ENCODE measurements around the gene BICD1. TPM values are rescaled to one million over a fixed set of nuclear protein-coding genes. Genes with fewer than 3 reads are reported as not detected.

The BICD1 gene
- total RNA-seq, 4 donors from 2014 or later = 1.5 to 4.5 (median 2.4) TPM

DNA sequence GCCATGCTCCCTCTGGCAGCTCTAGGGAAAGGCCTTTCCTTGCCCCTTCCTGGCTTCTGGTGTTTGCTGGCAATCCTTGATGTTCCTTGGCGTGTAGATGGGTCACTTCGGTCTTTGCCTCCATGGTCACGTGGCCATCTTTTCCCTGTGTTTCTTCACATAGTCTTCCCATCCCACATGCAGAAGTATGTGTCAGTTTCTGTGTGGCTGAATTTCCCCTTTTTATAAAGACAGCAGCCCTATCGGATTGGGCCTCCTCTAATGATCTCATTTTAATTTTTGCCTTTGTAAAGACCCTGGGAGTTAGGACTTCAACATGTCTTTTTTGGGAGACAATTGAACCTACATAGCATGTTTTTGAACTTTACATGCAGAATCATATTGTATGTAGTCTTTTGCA, 185.5 kb downstream of the BICD1 start:
- intact Hi-C loops (cut with DNase I; ENCODE audit: low total_unique reads) = loop anchor here (10.0 kb wide), 1 partner anchor 227 kb away; no protein-coding TSS in a partner anchor
- no peak for DNase-seq (ENCODE audit: low spot score in 2 of 2)
- WGBS, 2 donors = 91 to 95% methylated on average over 4 of the region's 4 CpGs
- no peak for TF ChIP-seq POLR2A (IDR thresholded peaks at IDR 0.05)
- no peak overlapping the region for H3K4me3 ChIP-seq (ENCODE audit: low read depth, poor library complexity, severe bottlenecking)

GRCh38 chr12:32293808-32294419, 187.3 kb downstream of the BICD1 start:
- no peak overlapping the region for H3K4me3 ChIP-seq (ENCODE audit: low read depth, poor library complexity, severe bottlenecking)
- 96 to 97% methylated on average over 6 of the region's 6 CpGs for WGBS, 2 donors
- no peak for TF ChIP-seq POLR2A (IDR thresholded peaks at IDR 0.05)
- TF ChIP-seq, protein P1, sequence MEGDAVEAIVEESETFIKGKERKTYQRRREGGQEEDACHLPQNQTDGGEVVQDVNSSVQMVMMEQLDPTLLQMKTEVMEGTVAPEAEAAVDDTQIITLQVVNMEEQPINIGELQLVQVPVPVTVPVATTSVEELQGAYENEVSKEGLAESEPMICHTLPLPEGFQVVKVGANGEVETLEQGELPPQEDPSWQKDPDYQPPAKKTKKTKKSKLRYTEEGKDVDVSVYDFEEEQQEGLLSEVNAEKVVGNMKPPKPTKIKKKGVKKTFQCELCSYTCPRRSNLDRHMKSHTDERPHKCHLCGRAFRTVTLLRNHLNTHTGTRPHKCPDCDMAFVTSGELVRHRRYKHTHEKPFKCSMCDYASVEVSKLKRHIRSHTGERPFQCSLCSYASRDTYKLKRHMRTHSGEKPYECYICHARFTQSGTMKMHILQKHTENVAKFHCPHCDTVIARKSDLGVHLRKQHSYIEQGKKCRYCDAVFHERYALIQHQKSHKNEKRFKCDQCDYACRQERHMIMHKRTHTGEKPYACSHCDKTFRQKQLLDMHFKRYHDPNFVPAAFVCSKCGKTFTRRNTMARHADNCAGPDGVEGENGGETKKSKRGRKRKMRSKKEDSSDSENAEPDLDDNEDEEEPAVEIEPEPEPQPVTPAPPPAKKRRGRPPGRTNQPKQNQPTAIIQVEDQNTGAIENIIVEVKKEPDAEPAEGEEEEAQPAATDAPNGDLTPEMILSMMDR (IDR thresholded peaks at IDR 0.05) = no peak
- intact Hi-C loops (cut with DNase I; ENCODE audit: low total_unique reads) = loop anchor here (10.0 kb wide), 1 partner anchor 229 kb away; no protein-coding TSS in a partner anchor
- DNase-seq (ENCODE audit: low spot score in 2 of 2) = no peak

- WGBS, 2 donors = 74 to 82% methylated on average over 4 of the region's 4 CpGs
- no peak overlapping the region for H3K4me3 ChIP-seq (ENCODE audit: low read depth, poor library complexity, severe bottlenecking)
- intact Hi-C loops (cut with DNase I; ENCODE audit: low total_unique reads) = loop anchor here (10.0 kb wide), 1 partner anchor 232 kb away; no protein-coding TSS in a partner anchor
- no peak for DNase-seq (ENCODE audit: low spot score in 2 of 2)
- no peak for TF ChIP-seq POLR2A (IDR thresholded peaks at IDR 0.05)
- TF ChIP-seq, protein P1 (IDR thresholded peaks at IDR 0.05) = no peak
These were observed 189.9 kb downstream of the BICD1 start for GRCh38 chr12:32296567-32296966.

GRCh38 chr12:32298917-32299316, 192.3 kb downstream of the BICD1 start:
- no peak overlapping the region for H3K4me3 ChIP-seq (ENCODE audit: low read depth, poor library complexity, severe bottlenecking)
- DNase-seq (ENCODE audit: low spot score in 2 of 2) = no peak
- WGBS, 2 donors = 55 to 67% methylated on average over 3 of the region's 3 CpGs
- TF ChIP-seq, protein P1 (IDR thresholded peaks at IDR 0.05) = no peak
- TF ChIP-seq POLR2A (IDR thresholded peaks at IDR 0.05) = no peak
- intact Hi-C loops (cut with DNase I; ENCODE audit: low total_unique reads) = loop anchor here (10.0 kb wide), 1 partner anchor 234 kb away; no protein-coding TSS in a partner anchor

- H3K4me3 ChIP-seq (ENCODE audit: low read depth, poor library complexity, severe bottlenecking) = no peak overlapping the region
- intact Hi-C loops (cut with DNase I; ENCODE audit: low total_unique reads) = no loop called here
- DNase-seq (ENCODE audit: low spot score in 2 of 2) = no peak
- WGBS, 2 donors = 88% methylated on average over 5 of the region's 5 CpGs
- no peak for TF ChIP-seq POLR2A (IDR thresholded peaks at IDR 0.05)
- TF ChIP-seq, protein P1 (IDR thresholded peaks at IDR 0.05) = no peak
These were observed 194.6 kb downstream of the BICD1 start for GRCh38 chr12:32301216-32301615.

- TF ChIP-seq, protein P1 (IDR thresholded peaks at IDR 0.05) = no peak
- no peak for TF ChIP-seq POLR2A (IDR thresholded peaks at IDR 0.05)
- intact Hi-C loops (cut with DNase I; ENCODE audit: low total_unique reads) = no loop called here
- H3K4me3 ChIP-seq (ENCODE audit: low read depth, poor library complexity, severe bottlenecking) = no peak overlapping the region
- 74 to 90% methylated on average over 6 of the region's 6 CpGs for WGBS, 2 donors
- no peak for DNase-seq (ENCODE audit: low spot score in 2 of 2)
These were observed 195.8 kb downstream of the BICD1 start for GRCh38 chr12:32302218-32303173.
